ENCODE measurements around the gene IFT80. TPM values are rescaled to one million over a fixed set of nuclear protein-coding genes. Genes with fewer than 3 reads are reported as not detected.
A peak's percentile ranks its signal among the peaks of the same experiment; 100 is the strongest.

Gene IFT80
- polyA plus RNA-seq, 1 donor (not counting 4 experiments of a cell fraction or from before 2014, with no cell fraction given) = 23.6 TPM

GRCh38 chr3:160227419-160227818 is 171.6 kb downstream of the IFT80 start:
- Histone ChIP-seq H3K27ac (ENCODE audit: control insufficient read depth, insufficient read depth, low read length) (no peak overlapping the region), H3K4me3 (ENCODE audit: control insufficient read depth in 2 of 3, extremely low read depth in 1 of 3, insufficient read depth in 2 of 3, low read depth in 1 of 3, low read length in 3 of 3) (no peak overlapping the region), H3K79me2 (ENCODE audit: control insufficient read depth, insufficient read depth, low read length) (no peaks in the 10 kb centered on the region), H3K4me1 (ENCODE audit: control insufficient read depth, extremely low read depth, insufficient read depth, low read length) (no peaks in the 10 kb centered on the region), H3K27me3 (ENCODE audit: control insufficient read depth, extremely low read depth, insufficient read depth, low read length) (peaks cover 39% of the 10 kb centered on the region), H3K9me1 (ENCODE audit: control insufficient read depth, extremely low read depth, insufficient read depth, low read length) (no peaks in the 10 kb centered on the region), H2AFZ (ENCODE audit: control insufficient read depth, low read length) (no peak overlapping the region), H4K20me1 (ENCODE audit: control insufficient read depth, extremely low read depth, insufficient read depth, low read length) (no peaks in the 10 kb centered on the region), H3K9me3 (ENCODE audit: control insufficient read depth, low read depth, low read length) (no peaks in the 10 kb centered on the region), H3K36me3 (ENCODE audit: control insufficient read depth in 2 of 2, extremely low read depth in 1 of 2, insufficient read depth in 2 of 2, low read length in 2 of 2) (no peaks in the 10 kb centered on the region), H3K9ac (ENCODE audit: control insufficient read depth, extremely low read depth, insufficient read depth, low read length) (no peak overlapping the region), H3K4me2 (ENCODE audit: control insufficient read depth, extremely low read depth, insufficient read depth, low read depth, low read length) (no peak overlapping the region)
- TF ChIP-seq, protein P1, sequence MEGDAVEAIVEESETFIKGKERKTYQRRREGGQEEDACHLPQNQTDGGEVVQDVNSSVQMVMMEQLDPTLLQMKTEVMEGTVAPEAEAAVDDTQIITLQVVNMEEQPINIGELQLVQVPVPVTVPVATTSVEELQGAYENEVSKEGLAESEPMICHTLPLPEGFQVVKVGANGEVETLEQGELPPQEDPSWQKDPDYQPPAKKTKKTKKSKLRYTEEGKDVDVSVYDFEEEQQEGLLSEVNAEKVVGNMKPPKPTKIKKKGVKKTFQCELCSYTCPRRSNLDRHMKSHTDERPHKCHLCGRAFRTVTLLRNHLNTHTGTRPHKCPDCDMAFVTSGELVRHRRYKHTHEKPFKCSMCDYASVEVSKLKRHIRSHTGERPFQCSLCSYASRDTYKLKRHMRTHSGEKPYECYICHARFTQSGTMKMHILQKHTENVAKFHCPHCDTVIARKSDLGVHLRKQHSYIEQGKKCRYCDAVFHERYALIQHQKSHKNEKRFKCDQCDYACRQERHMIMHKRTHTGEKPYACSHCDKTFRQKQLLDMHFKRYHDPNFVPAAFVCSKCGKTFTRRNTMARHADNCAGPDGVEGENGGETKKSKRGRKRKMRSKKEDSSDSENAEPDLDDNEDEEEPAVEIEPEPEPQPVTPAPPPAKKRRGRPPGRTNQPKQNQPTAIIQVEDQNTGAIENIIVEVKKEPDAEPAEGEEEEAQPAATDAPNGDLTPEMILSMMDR (optimal IDR thresholded peaks at IDR 0.05 in 1 of 3, IDR thresholded peaks at IDR 0.05 in 1 of 3, conservative IDR thresholded peaks at IDR 0.05 in 1 of 3; ENCODE audit: extremely low read depth in 1 of 3, insufficient read depth in 2 of 3, low read length in 3 of 3) = no peak
- dilution Hi-C loops (cut with MboI; ENCODE audit: extremely low pct_ligation_motif_present, low sequenced_read_pairs) = no loop called here
- DNase-seq (ENCODE audit: low read depth, low spot score) = no peak
- no peak for FAIRE-seq

DNA sequence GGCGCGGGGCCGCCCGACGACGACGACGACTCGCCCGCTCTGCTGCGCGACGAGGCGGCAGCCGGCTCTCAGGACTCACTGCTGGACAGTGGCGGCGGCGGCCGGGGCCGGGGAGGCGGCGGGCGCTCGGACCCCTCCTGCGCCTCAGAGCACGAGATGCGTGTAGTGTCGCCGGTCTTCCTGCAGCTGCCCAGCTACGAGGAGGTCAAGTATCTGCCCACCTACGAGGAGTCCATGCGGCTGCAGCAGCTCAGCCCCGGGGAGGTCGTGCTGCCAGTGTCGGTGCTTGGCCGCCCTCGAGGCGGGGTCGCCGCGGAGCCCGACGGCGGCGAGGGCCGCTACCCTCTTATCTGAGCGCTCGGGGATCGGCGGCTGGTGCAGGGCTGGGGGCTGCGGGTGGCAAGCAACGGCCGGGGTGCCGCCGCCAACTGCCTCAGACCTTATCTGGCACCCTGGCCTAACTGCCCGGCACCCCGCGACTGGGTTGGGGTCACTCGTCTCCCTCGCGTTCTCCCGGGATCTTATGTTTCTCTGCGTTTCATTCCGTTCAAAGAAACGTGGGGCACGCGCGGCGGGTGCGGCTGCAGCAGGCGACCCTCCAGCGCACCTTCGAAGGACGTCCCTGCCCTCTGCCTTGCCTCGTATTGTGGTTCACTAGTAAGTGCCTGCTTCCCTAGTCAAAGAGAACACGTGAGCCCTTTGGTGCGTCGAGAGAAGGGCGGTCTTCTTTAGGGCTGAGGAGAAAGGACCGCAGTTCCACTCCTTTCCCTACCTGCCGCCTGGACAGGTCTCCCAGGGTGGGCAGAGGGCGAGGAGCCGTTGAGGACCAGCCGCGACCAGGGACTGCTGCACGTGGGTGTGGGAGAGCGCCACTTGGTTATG is 172.8 kb downstream of the IFT80 start:
- H2AFZ ChIP-seq (ENCODE audit: control insufficient read depth, low read length) = no peak overlapping the region
- DNase-seq (ENCODE audit: low read depth, low spot score) = no peak
- H3K9me1 ChIP-seq (ENCODE audit: control insufficient read depth, extremely low read depth, insufficient read depth, low read length) = no peaks in the 10 kb centered on the region
- H3K79me2 ChIP-seq (ENCODE audit: control insufficient read depth, insufficient read depth, low read length) = no peaks in the 10 kb centered on the region
- H3K4me3 ChIP-seq (ENCODE audit: control insufficient read depth in 2 of 3, extremely low read depth in 1 of 3, insufficient read depth in 2 of 3, low read depth in 1 of 3, low read length in 3 of 3) = peak overlapping the region in 2 of 3 experiments; percentile 43 to 60
- no peak for FAIRE-seq
- no peaks in the 10 kb centered on the region for H3K4me1 ChIP-seq (ENCODE audit: control insufficient read depth, extremely low read depth, insufficient read depth, low read length)
- H3K27me3 ChIP-seq (ENCODE audit: control insufficient read depth, extremely low read depth, insufficient read depth, low read length) = peaks cover 42% of the 10 kb centered on the region
- no peak overlapping the region for H3K9ac ChIP-seq (ENCODE audit: control insufficient read depth, extremely low read depth, insufficient read depth, low read length)
- H3K4me2 ChIP-seq (ENCODE audit: control insufficient read depth, extremely low read depth, insufficient read depth, low read depth, low read length) = peak overlapping the region; percentile 76
- H3K36me3 ChIP-seq (ENCODE audit: control insufficient read depth in 2 of 2, extremely low read depth in 1 of 2, insufficient read depth in 2 of 2, low read length in 2 of 2) = no peaks in the 10 kb centered on the region
- peak; percentile 100 for TF ChIP-seq EZH2 (IDR thresholded peaks at IDR 0.05; ENCODE audit: low read length)
- TF ChIP-seq, protein P1 (optimal IDR thresholded peaks at IDR 0.05 in 1 of 3, IDR thresholded peaks at IDR 0.05 in 1 of 3, conservative IDR thresholded peaks at IDR 0.05 in 1 of 3; ENCODE audit: extremely low read depth in 1 of 3, insufficient read depth in 2 of 3, low read length in 3 of 3) = no peak
- H3K9me3 ChIP-seq (ENCODE audit: control insufficient read depth, low read depth, low read length) = no peaks in the 10 kb centered on the region
- dilution Hi-C loops (cut with MboI; ENCODE audit: extremely low pct_ligation_motif_present, low sequenced_read_pairs) = no loop called here
- no peak overlapping the region for H3K27ac ChIP-seq (ENCODE audit: control insufficient read depth, insufficient read depth, low read length)
- no peaks in the 10 kb centered on the region for H4K20me1 ChIP-seq (ENCODE audit: control insufficient read depth, extremely low read depth, insufficient read depth, low read length)

All from keratinocyte (primary cell).